Panc1 (cell line): ENCODE results near the gene PHLDB2. TPM values are rescaled to one million over a fixed set of nuclear protein-coding genes. Genes with fewer than 3 reads are reported as not detected.

Experiments used
- ATAC-seq: fragments of 200-7000 bp; cut with Tn5 transposase; 2 replicates; pipeline ENCODE4 v1.9.1; 2020; ENCODE audit warnings: mild to moderate bottlenecking, moderate library complexity
- BruUV-seq: library from RNA; stranded (reverse); fragments of 400-500 nt; replicated peaks from 2 replicates; lab custom pipeline; 2021; lab: Mats Ljungman, UMichigan
- CTCF ChIA-PET: fragments of 300-600 bp; sonication (Branson Sonifier 250); formaldehyde crosslinking; loops from one replicate; lab custom pipeline; 2022; ENCODE audit warnings: antibody characterized with exemption; lab: Charles Lee
- POLR2A ChIA-PET: fragments of 300-600 bp; sonication (Branson Sonifier 250); formaldehyde crosslinking; loops from one replicate; lab custom pipeline; 2022; ENCODE audit warnings: antibody characterized with exemption; lab: Charles Lee
- DNase-seq: peaks from one replicate; pipeline ENCODE4 v3.0.0-alpha.2; 2010; ENCODE audit warnings: low read depth, low spot score
- H3K27ac ChIP-seq: 2 replicates; pipeline ENCODE4 v1.5.1; 2011; ENCODE audit warnings: mild to moderate bottlenecking, low read length, inconsistent platforms
- H3K27me3 ChIP-seq: fragments of 200-500 bp; sonication (Bioruptor generic); 2 replicates; pipeline ENCODE4 v1.6.0; 2014; ENCODE audit warnings: low read length, inconsistent platforms; ENCODE audit not compliant: control insufficient read depth, insufficient read depth
- H3K36me3 ChIP-seq: fragments of 200-500 bp; sonication (Bioruptor generic); 2 replicates; pipeline ENCODE4 v1.5.1; 2014; ENCODE audit warnings: inconsistent platforms, mild to moderate bottlenecking, low read length, moderate library complexity; ENCODE audit not compliant: control insufficient read depth, insufficient read depth
- H3K4me1 ChIP-seq: 2 replicates; pipeline ENCODE4 v1.5.1; 2011; ENCODE audit warnings: inconsistent platforms, mild to moderate bottlenecking, low read length, moderate library complexity; ENCODE audit not compliant: control insufficient read depth, insufficient read depth
- H3K4me3 ChIP-seq, 2 experiments: 2 replicates each; pipeline ENCODE4 v1.5.1; 2011 to 2012; ENCODE audit warnings: low read depth in 2 of 2, low read length in 2 of 2, mild to moderate bottlenecking in 2 of 2, inconsistent platforms in 1 of 2, moderate library complexity in 1 of 2
- H3K9me3 ChIP-seq: fragments of 200-500 bp; sonication (Bioruptor generic); 2 replicates; pipeline ENCODE4 v1.5.1; 2014; ENCODE audit warnings: low read depth, mild to moderate bottlenecking, inconsistent platforms, low read length, moderate library complexity; ENCODE audit not compliant: control insufficient read depth, insufficient read depth
- CTCF ChIP-seq: fragments of 450-650 bp; IDR thresholded peaks from 2 replicates; pipeline ENCODE4 v1.5.1; 2017; ENCODE audit warnings: mild to moderate bottlenecking
- POLR2AphosphoS5 ChIP-seq: IDR thresholded peaks from 2 replicates; pipeline ENCODE4 v1.6.1; 2012; ENCODE audit warnings: mild to moderate bottlenecking, low read depth, low read length, moderate library complexity
- REST ChIP-seq, 2 experiments: IDR thresholded peaks; 2 replicates each; pipeline ENCODE4 v1.6.1; 2011 to 2012; ENCODE audit warnings: low read depth in 2 of 2, control low read depth in 1 of 2, low read length in 1 of 2, mild to moderate bottlenecking in 1 of 2, moderate library complexity in 1 of 2; ENCODE audit not compliant: insufficient read depth in 1 of 2
- SIN3A ChIP-seq: IDR thresholded peaks from 2 replicates; pipeline ENCODE4 v1.6.1; 2012; ENCODE audit warnings: low read depth, mild to moderate bottlenecking, low read length, moderate library complexity, borderline replicate concordance; ENCODE audit not compliant: insufficient read depth
- TCF7L2 ChIP-seq: IDR thresholded peaks from 2 replicates; pipeline ENCODE4 v1.6.1; 2011; ENCODE audit warnings: mild to moderate bottlenecking, low read depth, low read length, inconsistent platforms
- in situ Hi-C: cut with HindIII; loops from 2 replicates; pipeline ENCODE4 v1.10.0; 2016; ENCODE audit warnings: low sequenced_read_pairs, low pct_unique_long_range_greater_than_20kb
- intact Hi-C: fragments of 100-400 bp; cut with micrococcal nuclease; formaldehyde crosslinking; loops from one replicate; pipeline ENCODE4 v1.10.0; 2022; ENCODE audit not compliant: unreplicated experiment
- total RNA-seq: library from RNA; stranded (reverse); gene quantifications from one replicate; pipeline ENCODE4 v1.2.1, GENCODE V29; 2021; ENCODE audit not compliant: unreplicated experiment

PHLDB2 gene
- total RNA-seq, 1 experiment from 2014 or later: 11.3 TPM

GRCh38 chr3:112018712-112019111 lies 159.6 kb downstream of the PHLDB2 start:
- H3K27me3 ChIP-seq: no peaks in the 10 kb centered on the region; the same call in 1 of the 2 replicates
- ChIA-PET CTCF (no interaction called here), POLR2A (no interaction called here)
- BruUV-seq: no TSS peak
- no peaks in the 10 kb centered on the region for H3K9me3 ChIP-seq
- in situ Hi-C loops: no loop called here
- ATAC-seq (no peak), DNase-seq (no peak)
- H3K4me1 ChIP-seq: no peaks in the 10 kb centered on the region
- no peak overlapping the region for H3K27ac ChIP-seq
- intact Hi-C loops: no loop called here
- H3K36me3 ChIP-seq: no peaks in the 10 kb centered on the region
- TF ChIP-seq CTCF: no peak
- H3K4me3 ChIP-seq: no peak overlapping the region

GRCh38 chr3:112019716-112020115 lies 160.7 kb downstream of the PHLDB2 start:
- Histone ChIP-seq H3K4me1 (no peaks in the 10 kb centered on the region), H3K27ac (no peak overlapping the region), H3K9me3 (no peaks in the 10 kb centered on the region), H3K27me3 (no peaks in the 10 kb centered on the region; the same call in 1 of the 2 replicates), H3K36me3 (no peaks in the 10 kb centered on the region), H3K4me3 (no peak overlapping the region)
- TF ChIP-seq POLR2AphosphoS5: no peak
- no peak for TF ChIP-seq CTCF
- DNase-seq (no peak), ATAC-seq (no peak)
- in situ Hi-C loops: no loop called here
- no TSS peak for BruUV-seq
- intact Hi-C loops: no loop called here
- ChIA-PET POLR2A (no interaction called here), CTCF (no interaction called here)

GRCh38 chr3:112020674-112021085 lies 161.6 kb downstream of the PHLDB2 start:
- no peak for DNase-seq
- ChIA-PET CTCF (no interaction called here), POLR2A (no interaction called here)
- TF ChIP-seq CTCF (no peak), TCF7L2 (no peak), REST (IDR thresholded peaks at IDR 0.05; ENCODE audit: insufficient read depth in 1 of 2, low read depth in 2 of 2, low read length in 1 of 2) (no peak), SIN3A (no peak), POLR2AphosphoS5 (no peak)
- Histone ChIP-seq H3K27me3 (no peaks in the 10 kb centered on the region; the same call in 1 of the 2 replicates), H3K36me3 (no peaks in the 10 kb centered on the region), H3K9me3 (no peaks in the 10 kb centered on the region), H3K4me1 (no peaks in the 10 kb centered on the region), H3K4me3 (no peak overlapping the region), H3K27ac (no peak overlapping the region)
- in situ Hi-C loops: no loop called here
- intact Hi-C loops: no loop called here
- no peak for ATAC-seq
- BruUV-seq: no TSS peak
